K562 (cell line): ENCODE results near the gene ZFP62. TPM values are rescaled to one million over a fixed set of nuclear protein-coding genes. Genes with fewer than 3 reads are reported as not detected.

Experiments
- ATAC-seq: fragments of 200-7000 bp; cut with Tn5 transposase; 3 replicates; pipeline ENCODE4 v1.9.1; 2020; ENCODE audit warnings: moderate library complexity
- BruUV-seq: library from RNA; stranded (reverse); fragments of 400-500 nt; replicated peaks from 2 replicates; lab custom pipeline; 2021; lab: Mats Ljungman, UMichigan
- CTCF ChIA-PET: fragments of 300-600 bp; formaldehyde crosslinking; extraction: SDS; loops from one replicate; lab custom pipeline; 2021; ENCODE audit warnings: low intra/inter-chr PET ratio; lab: Yijun Ruan, JAX
- POLR2A ChIA-PET: fragments of 300-600, 350-650 bp; sonication (Branson Sonifier 250); formaldehyde crosslinking; extraction: SDS; loops from one replicate; lab custom pipeline; 2021; ENCODE audit warnings: antibody characterized with exemption, inconsistent platforms; lab: Yijun Ruan, JAX
- DNase-seq, 4 experiments: peaks; one replicate each; pipeline versions ENCODE4 v3.0.0 to v3.0.0-alpha.2; 2011 to 2018; ENCODE audit warnings: low spot score in 3 of 4, mixed read lengths in 3 of 4; ENCODE audit errors: extremely low read depth in 1 of 4
- FAIRE-seq: peaks from 2 replicates; lab custom pipeline; 2011; peaks lifted over from hg19 to GRCh38; lab: Jason Lieb, UNC
- H2AFZ ChIP-seq: 2 replicates; pipeline ENCODE4 v1.6.0; 2011; ENCODE audit warnings: low read depth, low read length, control low read depth, inconsistent platforms
- H3K27ac ChIP-seq: fragments of 200-600 bp; 3 replicates; pipeline ENCODE4 v1.8.0; 2011; ENCODE audit warnings: low read depth, mild to moderate bottlenecking, control low read depth, inconsistent platforms, low read length, moderate library complexity, mixed read lengths; ENCODE audit errors: extremely low read depth
- H3K27me3 ChIP-seq, 2 experiments: fragments of 300-600 bp in 1 of 2; 2 replicates in 1 of 2; 3 replicates in 1 of 2; pipeline versions ENCODE4 v1.6.0 to v1.8.0; 2011; ENCODE audit warnings: inconsistent platforms in 2 of 2, low read length in 2 of 2, mild to moderate bottlenecking in 1 of 2, mixed read lengths in 1 of 2, moderate library complexity in 1 of 2; ENCODE audit not compliant: control insufficient read depth in 2 of 2, insufficient read depth in 2 of 2
- H3K36me3 ChIP-seq: fragments of 300-600 bp; 3 replicates; pipeline ENCODE4 v1.8.0; 2011; ENCODE audit warnings: mild to moderate bottlenecking, low read length, inconsistent platforms; ENCODE audit not compliant: control insufficient read depth, insufficient read depth
- H3K4me1 ChIP-seq, 2 experiments: fragments of 200-600 bp in 1 of 2; replicated peaks in 1 of 2; 2 replicates in 1 of 2; 3 replicates in 1 of 2; pipeline versions ENCODE4 v1.5.1 to v1.8.0; 2011; ENCODE audit warnings: inconsistent platforms in 2 of 2, low read length in 2 of 2, mild to moderate bottlenecking in 1 of 2, mixed read lengths in 1 of 2, moderate library complexity in 1 of 2; ENCODE audit not compliant: control insufficient read depth in 2 of 2, insufficient read depth in 2 of 2
- H3K4me2 ChIP-seq: 2 replicates; pipeline ENCODE4 v1.6.1; 2011; ENCODE audit warnings: low read length, control low read depth, inconsistent platforms, mixed read lengths; ENCODE audit not compliant: insufficient read depth
- H3K4me3 ChIP-seq: fragments of 200-600 bp; sonication (generic), shearing (Covaris generic); 2 replicates; pipeline ENCODE4 v1.5.1; 2016; ENCODE audit warnings: control low read depth, inconsistent platforms
- H3K79me2 ChIP-seq: fragments of 200-600 bp; 3 replicates; pipeline ENCODE4 v1.8.0; 2011; ENCODE audit warnings: low read length, inconsistent platforms; ENCODE audit not compliant: control insufficient read depth, insufficient read depth
- H3K9ac ChIP-seq, 2 experiments: 2 replicates each; pipeline versions ENCODE4 v1.6.0 to v1.6.1; 2011; ENCODE audit warnings: low read depth in 2 of 2, low read length in 2 of 2, control low read depth in 1 of 2, inconsistent platforms in 1 of 2, mild to moderate bottlenecking in 1 of 2, mixed read lengths in 1 of 2; ENCODE audit not compliant: insufficient read depth in 1 of 2
- H3K9me1 ChIP-seq: one replicate; pipeline ENCODE4 v1.6.0; 2011; ENCODE audit warnings: inconsistent platforms, mild to moderate bottlenecking, low read length, moderate library complexity; ENCODE audit not compliant: control insufficient read depth, insufficient read depth
- H3K9me3 ChIP-seq: replicated peaks from 2 replicates; pipeline ENCODE4 v1.5.1; 2011; ENCODE audit warnings: low read depth, low read length, inconsistent platforms; ENCODE audit not compliant: control insufficient read depth, insufficient read depth
- H4K20me1 ChIP-seq: replicated peaks from 2 replicates; pipeline ENCODE4 v1.6.1; 2011; ENCODE audit warnings: low read length, inconsistent platforms, mixed read lengths; ENCODE audit not compliant: control insufficient read depth, insufficient read depth
- FOSL1 ChIP-seq: fragments of 200-800 bp; sonication (Bioruptor generic); conservative IDR thresholded peaks from 2 replicates; pipeline ENCODE4 v1.6.1; 2016; ENCODE audit warnings: missing genetic modification characterization, missing compliant biosample characterization
- HMG20B ChIP-seq: fragments of 250-450 bp; sonication (Bioruptor Pico); IDR thresholded peaks from 2 replicates; pipeline ENCODE4 v1.5.0; 2021; ENCODE audit warnings: mild to moderate bottlenecking
- MEF2A ChIP-seq: IDR thresholded peaks from 2 replicates; pipeline ENCODE4 v1.6.1; 2011; ENCODE audit warnings: low read depth, mild to moderate bottlenecking, low read length, moderate library complexity; ENCODE audit not compliant: control insufficient read depth
- PHB ChIP-seq: fragments of 250-450 bp; sonication (Bioruptor Pico); IDR thresholded peaks from 2 replicates; pipeline ENCODE4 v1.5.0; 2021
- PTRF ChIP-seq: fragments of 450-650 bp; IDR thresholded peaks from 2 replicates; pipeline ENCODE4 v1.6.1; 2016; ENCODE audit warnings: mild to moderate bottlenecking, missing genetic modification characterization, missing compliant biosample characterization
- SMARCC2 ChIP-seq: fragments of 450-650 bp; IDR thresholded peaks from 2 replicates; pipeline ENCODE4 v1.6.1; 2017; ENCODE audit warnings: antibody characterized with exemption, moderate library complexity, mild to moderate bottlenecking, low read depth
- TAL1 ChIP-seq: fragments of 450-650 bp; IDR thresholded peaks from 2 replicates; pipeline ENCODE4 v1.6.1; 2016; ENCODE audit warnings: mild to moderate bottlenecking
- ZNF174 ChIP-seq: fragments of 250-450 bp; sonication (Bioruptor Pico); IDR thresholded peaks from 2 replicates; pipeline ENCODE4 v1.4.0; 2020; ENCODE audit warnings: mild to moderate bottlenecking
- ZNF589 ChIP-seq: fragments of 200-800 bp; sonication (Bioruptor generic); IDR thresholded peaks from 2 replicates; pipeline ENCODE4 v1.6.1; 2016; ENCODE audit warnings: low read depth, missing genetic modification characterization, missing compliant biosample characterization
- ZNF77 ChIP-seq: fragments of 250-450 bp; sonication (Bioruptor Pico); IDR thresholded peaks from 2 replicates; pipeline ENCODE4 v1.5.0; 2020
- WGBS: fragments of 100-300 bp; shearing (Covaris generic); methylation state at CpG from one replicate; pipeline ENCODE4 v1.1.6; 2016; ENCODE audit warnings: low coverage, mixed read lengths; ENCODE audit not compliant: insufficient coverage; ENCODE audit errors: missing lambda C conversion rate; 5-methylcytosine and 5-hydroxymethylcytosine counted together
- in situ Hi-C: fragments of 300-500 bp; cut with MboI; formaldehyde crosslinking; loops from 4 replicates; pipeline ENCODE4 v1.15.0; 2018; ENCODE audit warnings: inconsistent platforms, mixed read lengths
- intact Hi-C: fragments of 100-400 bp; cut with micrococcal nuclease; formaldehyde crosslinking; loops from 2 replicates; pipeline ENCODE4 v1.14.2; 2022
- polyA plus RNA-seq, 8 experiments: library from polyadenylated mRNA; depleted of rRNA in 4 of 8; stranded (reverse) in 5 of 8; unstranded in 3 of 8; fragments of >200 nt; fragmentation: Nextera tagmentation in 2 of 8; fragmentation: Illumina TruSeq in 1 of 8; extraction: Ambion mirVana in 2 of 8; extraction: Trizol in 1 of 8; gene quantifications; 2 replicates each; pipeline versions ENCODE4 v1.2.1 to v1.2.3, GENCODE V29; 2011 to 2014; ENCODE audit warnings: inconsistent platforms in 1 of 8, missing spikeins in 1 of 8
- total RNA-seq, 7 experiments: library from RNA; depleted of rRNA in 6 of 7; stranded (reverse); fragments of >200 nt in 6 of 7; fragmentation: Illumina TruSeq in 2 of 7; extraction: Trizol in 2 of 7; gene quantifications; 2 replicates each; pipeline versions ENCODE4 v1.2.1 to v1.2.3, GENCODE V29; 2011 to 2021; ENCODE audit warnings: low replicate concordance in 1 of 7
- TF ChIP-seq, protein P1 (sequence below), 2 experiments: fragments of 450-650 bp; IDR thresholded peaks; 2 replicates each; pipeline ENCODE4 v1.6.1; 2018; ENCODE audit warnings: mild to moderate bottlenecking in 2 of 2, low read depth in 1 of 2; ENCODE audit not compliant: partially characterized antibody in 2 of 2
- TF ChIP-seq, protein P2 (sequence below): fragments of 250-450 bp; sonication (Bioruptor Pico); IDR thresholded peaks from 2 replicates; pipeline ENCODE4 v1.9.0; 2021; ENCODE audit warnings: mild to moderate bottlenecking, inconsistent platforms
- TF ChIP-seq, protein P3 (sequence below): sonication (generic); formaldehyde crosslinking; IDR thresholded peaks from 2 replicates; pipeline ENCODE4 v1.8.0; 2022; ENCODE audit warnings: mild to moderate bottlenecking, missing genetic modification reagents

The ZFP62 gene
- total and polyA plus RNA-seq, 9 of the 15 experiments (the other 6 are each of a cell fraction or from before 2014, with no cell fraction given) = 12.2 to 37.5 (median 25.0) TPM

DNA sequence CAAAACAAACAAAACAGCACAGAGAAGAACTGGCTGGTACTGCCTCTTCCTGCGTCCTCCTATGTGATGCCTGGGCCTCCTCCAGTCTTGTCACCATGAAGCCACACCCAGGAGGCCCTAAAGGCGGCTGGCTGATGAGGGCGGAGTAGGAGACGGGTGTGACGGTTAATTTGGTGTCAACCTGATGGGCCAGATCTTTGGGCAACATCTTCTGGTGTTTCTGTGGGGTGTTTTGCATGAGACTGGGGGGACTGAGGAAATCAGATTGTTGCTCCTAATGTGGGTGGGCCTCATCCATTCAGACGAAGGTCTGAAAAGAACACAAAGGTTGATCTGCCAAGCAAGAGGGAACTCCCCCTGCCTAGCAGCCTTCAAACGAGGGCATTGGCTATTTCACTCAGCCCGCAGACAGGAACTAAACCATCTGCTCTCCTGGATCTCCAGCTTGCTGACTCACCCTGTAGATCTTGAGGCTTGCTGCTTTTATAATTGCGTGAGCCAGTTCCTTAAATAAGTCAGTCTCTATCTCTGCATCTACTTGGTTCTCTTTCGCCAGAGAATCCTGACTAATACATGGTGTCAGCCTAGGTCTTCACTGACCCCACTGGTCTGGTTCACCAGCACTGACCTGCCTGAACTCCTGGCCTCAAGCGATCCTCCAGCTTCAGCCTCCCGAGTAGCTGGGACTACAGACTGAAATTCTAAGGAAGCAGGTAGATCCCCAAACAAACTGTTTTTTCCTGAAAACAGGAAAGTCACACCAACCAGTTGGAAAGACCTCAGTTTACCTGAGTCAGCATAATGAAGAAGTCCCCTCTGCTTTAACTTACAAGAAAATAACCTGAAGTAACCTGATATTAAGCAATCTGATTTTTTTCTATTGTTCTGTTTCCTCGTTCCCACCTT lies 12.8 kb upstream of the ZFP62 start:
- ChIA-PET CTCF (no interaction called here), POLR2A (interaction anchor here (0.6 to 1.8 kb wide), 4 partner anchors 10 to 242 kb away, joined by 3 to 6 read pairs (median 6); partner anchors contain the start of gene ZFP62)
- TSS peak; percentile 66 for BruUV-seq
- FAIRE-seq (peak; percentile 98), ATAC-seq (peak; percentile 90), DNase-seq (peak; percentile 71 to 88 (median 74))
- Histone ChIP-seq H3K27ac (peak overlapping the region; percentile 90), H3K79me2 (no peaks in the 10 kb centered on the region), H2AFZ (peak overlapping the region; percentile 100), H3K9me3 (no peaks in the 10 kb centered on the region), H3K9me1 (no peaks in the 10 kb centered on the region), H3K36me3 (no peaks in the 10 kb centered on the region), H4K20me1 (no peaks in the 10 kb centered on the region), H3K4me1 (peaks cover 18 to 31% of the 10 kb centered on the region in 2 experiments), H3K27me3 (no peaks in the 10 kb centered on the region), H3K4me2 (peak overlapping the region; percentile 84), H3K9ac (peak overlapping the region; percentile 53 to 67; a peak in 3 of 4 replicates), H3K4me3 (no peak overlapping the region; the same call in 1 of the 2 replicates)
- 5% methylated on average over 13 of the region's 13 CpGs for WGBS
- intact Hi-C loops (loop anchor here (2.0 kb wide), 1 partner anchor 171 kb away; no protein-coding TSS in a partner anchor), in situ Hi-C loops (no loop called here)
- no peak for TF ChIP-seq ZNF77
- peak; percentile 98 for TF ChIP-seq FOSL1 (tag)
- TF ChIP-seq PHB (CRISPR knock-in tag) = no peak
- TF ChIP-seq MEF2A = peak; percentile 86
- TF ChIP-seq, protein P1, sequence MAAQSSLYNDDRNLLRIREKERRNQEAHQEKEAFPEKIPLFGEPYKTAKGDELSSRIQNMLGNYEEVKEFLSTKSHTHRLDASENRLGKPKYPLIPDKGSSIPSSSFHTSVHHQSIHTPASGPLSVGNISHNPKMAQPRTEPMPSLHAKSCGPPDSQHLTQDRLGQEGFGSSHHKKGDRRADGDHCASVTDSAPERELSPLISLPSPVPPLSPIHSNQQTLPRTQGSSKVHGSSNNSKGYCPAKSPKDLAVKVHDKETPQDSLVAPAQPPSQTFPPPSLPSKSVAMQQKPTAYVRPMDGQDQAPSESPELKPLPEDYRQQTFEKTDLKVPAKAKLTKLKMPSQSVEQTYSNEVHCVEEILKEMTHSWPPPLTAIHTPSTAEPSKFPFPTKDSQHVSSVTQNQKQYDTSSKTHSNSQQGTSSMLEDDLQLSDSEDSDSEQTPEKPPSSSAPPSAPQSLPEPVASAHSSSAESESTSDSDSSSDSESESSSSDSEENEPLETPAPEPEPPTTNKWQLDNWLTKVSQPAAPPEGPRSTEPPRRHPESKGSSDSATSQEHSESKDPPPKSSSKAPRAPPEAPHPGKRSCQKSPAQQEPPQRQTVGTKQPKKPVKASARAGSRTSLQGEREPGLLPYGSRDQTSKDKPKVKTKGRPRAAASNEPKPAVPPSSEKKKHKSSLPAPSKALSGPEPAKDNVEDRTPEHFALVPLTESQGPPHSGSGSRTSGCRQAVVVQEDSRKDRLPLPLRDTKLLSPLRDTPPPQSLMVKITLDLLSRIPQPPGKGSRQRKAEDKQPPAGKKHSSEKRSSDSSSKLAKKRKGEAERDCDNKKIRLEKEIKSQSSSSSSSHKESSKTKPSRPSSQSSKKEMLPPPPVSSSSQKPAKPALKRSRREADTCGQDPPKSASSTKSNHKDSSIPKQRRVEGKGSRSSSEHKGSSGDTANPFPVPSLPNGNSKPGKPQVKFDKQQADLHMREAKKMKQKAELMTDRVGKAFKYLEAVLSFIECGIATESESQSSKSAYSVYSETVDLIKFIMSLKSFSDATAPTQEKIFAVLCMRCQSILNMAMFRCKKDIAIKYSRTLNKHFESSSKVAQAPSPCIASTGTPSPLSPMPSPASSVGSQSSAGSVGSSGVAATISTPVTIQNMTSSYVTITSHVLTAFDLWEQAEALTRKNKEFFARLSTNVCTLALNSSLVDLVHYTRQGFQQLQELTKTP (IDR thresholded peaks at IDR 0.05; ENCODE audit: low read depth in 1 of 2, partially characterized antibody in 2 of 2) = peak in 1 of 2 experiments; percentile 54
- no peak for TF ChIP-seq SMARCC2
- TF ChIP-seq, protein P2, sequence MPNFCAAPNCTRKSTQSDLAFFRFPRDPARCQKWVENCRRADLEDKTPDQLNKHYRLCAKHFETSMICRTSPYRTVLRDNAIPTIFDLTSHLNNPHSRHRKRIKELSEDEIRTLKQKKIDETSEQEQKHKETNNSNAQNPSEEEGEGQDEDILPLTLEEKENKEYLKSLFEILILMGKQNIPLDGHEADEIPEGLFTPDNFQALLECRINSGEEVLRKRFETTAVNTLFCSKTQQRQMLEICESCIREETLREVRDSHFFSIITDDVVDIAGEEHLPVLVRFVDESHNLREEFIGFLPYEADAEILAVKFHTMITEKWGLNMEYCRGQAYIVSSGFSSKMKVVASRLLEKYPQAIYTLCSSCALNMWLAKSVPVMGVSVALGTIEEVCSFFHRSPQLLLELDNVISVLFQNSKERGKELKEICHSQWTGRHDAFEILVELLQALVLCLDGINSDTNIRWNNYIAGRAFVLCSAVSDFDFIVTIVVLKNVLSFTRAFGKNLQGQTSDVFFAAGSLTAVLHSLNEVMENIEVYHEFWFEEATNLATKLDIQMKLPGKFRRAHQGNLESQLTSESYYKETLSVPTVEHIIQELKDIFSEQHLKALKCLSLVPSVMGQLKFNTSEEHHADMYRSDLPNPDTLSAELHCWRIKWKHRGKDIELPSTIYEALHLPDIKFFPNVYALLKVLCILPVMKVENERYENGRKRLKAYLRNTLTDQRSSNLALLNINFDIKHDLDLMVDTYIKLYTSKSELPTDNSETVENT = no peak
- no peak for TF ChIP-seq TAL1
- TF ChIP-seq PTRF (tag) = no peak
- TF ChIP-seq ZNF589 = peak; percentile 50; the same call in 1 of the 2 replicates
- TF ChIP-seq, protein P3, sequence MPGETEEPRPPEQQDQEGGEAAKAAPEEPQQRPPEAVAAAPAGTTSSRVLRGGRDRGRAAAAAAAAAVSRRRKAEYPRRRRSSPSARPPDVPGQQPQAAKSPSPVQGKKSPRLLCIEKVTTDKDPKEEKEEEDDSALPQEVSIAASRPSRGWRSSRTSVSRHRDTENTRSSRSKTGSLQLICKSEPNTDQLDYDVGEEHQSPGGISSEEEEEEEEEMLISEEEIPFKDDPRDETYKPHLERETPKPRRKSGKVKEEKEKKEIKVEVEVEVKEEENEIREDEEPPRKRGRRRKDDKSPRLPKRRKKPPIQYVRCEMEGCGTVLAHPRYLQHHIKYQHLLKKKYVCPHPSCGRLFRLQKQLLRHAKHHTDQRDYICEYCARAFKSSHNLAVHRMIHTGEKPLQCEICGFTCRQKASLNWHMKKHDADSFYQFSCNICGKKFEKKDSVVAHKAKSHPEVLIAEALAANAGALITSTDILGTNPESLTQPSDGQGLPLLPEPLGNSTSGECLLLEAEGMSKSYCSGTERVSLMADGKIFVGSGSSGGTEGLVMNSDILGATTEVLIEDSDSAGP (CRISPR knock-in tag) = no peak
- TF ChIP-seq HMG20B = no peak
- TF ChIP-seq ZNF174 (CRISPR knock-in tag) = no peak
